Superior temporal gyrus (tissue), 1 donor: ENCODE measurements around the gene RRAGD.

Source experiments
- DNase-seq: peaks from one replicate; pipeline ENCODE4 v3.0.0-alpha.2; 2016; ENCODE audit errors: extremely low spot score

RRAGD gene

GRCh38 chr6:89346433-89346832 lies 65.6 kb downstream of the RRAGD start:
- no peak for DNase-seq

- no peak for DNase-seq
Measured at GRCh38 chr6:89339565-89339964, 72.5 kb downstream of the RRAGD start.

GRCh38 chr6:89335164-89335563 lies 76.9 kb downstream of the RRAGD start:
- DNase-seq, result no peak

GRCh38 chr6:89330910-89331309 lies 81.2 kb downstream of the RRAGD start:
- DNase-seq, result no peak

GRCh38 chr6:89328976-89329375 lies 83.1 kb downstream of the RRAGD start:
- no peak for DNase-seq

- no peak for DNase-seq
Measured at GRCh38 chr6:89324304-89324703, 87.8 kb downstream of the RRAGD start.

GRCh38 chr6:89323511-89323971 lies 88.5 kb downstream of the RRAGD start:
- no peak for DNase-seq

GRCh38 chr6:89321131-89321970 lies 90.7 kb downstream of the RRAGD start:
- DNase-seq, result no peak

- no peak for DNase-seq
Measured at GRCh38 chr6:89320012-89320559, 92.0 kb downstream of the RRAGD start.

GRCh38 chr6:89317067-89317466 lies 95.0 kb downstream of the RRAGD start:
- no peak for DNase-seq

- DNase-seq, result no peak
Measured at GRCh38 chr6:89315249-89315885, 96.7 kb downstream of the RRAGD start, which contains the start of gene GABRR2. Gene GABRR2 (minus strand): TSS chr6:89315299. CDS start chr6:89315165, 134 bp downstream.

GRCh38 chr6:89314692-89315091 lies 97.4 kb downstream of the RRAGD start:
- DNase-seq, result no peak
